ENCODE results near the gene CDADC1.

CDADC1 gene

DNA sequence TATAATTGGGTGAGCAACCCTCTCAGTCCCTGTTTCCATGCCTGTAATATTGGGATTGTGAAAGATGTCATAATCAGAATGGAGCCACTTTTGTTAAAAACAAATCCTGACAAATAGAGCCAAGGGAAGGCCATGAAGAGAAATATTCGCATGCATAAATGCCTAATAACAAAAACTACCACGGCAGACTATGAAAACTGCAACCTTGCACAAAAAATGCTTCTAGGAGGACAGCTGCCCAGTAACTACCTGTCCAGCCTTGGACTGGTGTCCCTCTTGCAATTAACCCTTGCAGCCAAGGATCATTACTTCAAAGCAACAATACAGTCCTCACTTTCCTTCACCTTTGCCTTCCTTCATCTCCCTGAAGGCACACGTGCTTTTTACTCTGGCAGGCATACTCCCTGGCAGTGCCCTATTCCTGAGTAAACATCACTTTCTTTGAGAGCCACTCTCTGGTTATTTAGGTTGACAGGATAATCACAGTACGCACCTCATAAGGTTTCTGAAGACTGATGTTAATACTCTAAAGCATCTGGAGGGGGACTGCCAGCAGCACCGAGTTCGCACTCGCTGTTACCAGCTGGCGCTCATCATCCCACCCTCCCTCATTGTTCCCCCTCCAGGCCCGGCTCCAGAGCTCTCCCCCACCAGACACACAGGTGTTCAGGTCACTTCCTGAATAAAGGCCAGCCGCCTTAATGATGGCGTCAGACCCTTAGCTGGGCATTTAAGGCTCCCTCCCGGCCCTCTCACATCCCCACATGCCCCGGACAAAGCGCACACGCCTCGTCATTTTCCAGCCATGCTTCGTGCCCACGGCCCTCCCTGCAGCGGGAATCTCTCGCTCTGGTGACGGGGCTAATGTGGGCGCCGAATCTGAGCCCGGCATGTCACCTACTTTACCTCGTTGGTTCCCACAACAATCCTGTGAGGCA lies 57.3 kb downstream of the CDADC1 start:
- TF ChIP-seq OSR1 (CRISPR knock-in tag; IDR thresholded peaks at IDR 0.05) (no peak), BACH2 (CRISPR knock-in tag; IDR thresholded peaks at IDR 0.05; ENCODE audit: borderline replicate concordance) (no peak)
- TF ChIP-seq, protein P1, sequence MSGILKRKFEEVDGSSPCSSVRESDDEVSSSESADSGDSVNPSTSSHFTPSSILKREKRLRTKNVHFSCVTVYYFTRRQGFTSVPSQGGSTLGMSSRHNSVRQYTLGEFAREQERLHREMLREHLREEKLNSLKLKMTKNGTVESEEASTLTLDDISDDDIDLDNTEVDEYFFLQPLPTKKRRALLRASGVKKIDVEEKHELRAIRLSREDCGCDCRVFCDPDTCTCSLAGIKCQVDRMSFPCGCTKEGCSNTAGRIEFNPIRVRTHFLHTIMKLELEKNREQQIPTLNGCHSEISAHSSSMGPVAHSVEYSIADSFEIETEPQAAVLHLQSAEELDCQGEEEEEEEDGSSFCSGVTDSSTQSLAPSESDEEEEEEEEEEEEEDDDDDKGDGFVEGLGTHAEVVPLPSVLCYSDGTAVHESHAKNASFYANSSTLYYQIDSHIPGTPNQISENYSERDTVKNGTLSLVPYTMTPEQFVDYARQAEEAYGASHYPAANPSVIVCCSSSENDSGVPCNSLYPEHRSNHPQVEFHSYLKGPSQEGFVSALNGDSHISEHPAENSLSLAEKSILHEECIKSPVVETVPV (CRISPR knock-in tag; IDR thresholded peaks at IDR 0.05) = no peak
- ATAC-seq = no peak

DNA sequence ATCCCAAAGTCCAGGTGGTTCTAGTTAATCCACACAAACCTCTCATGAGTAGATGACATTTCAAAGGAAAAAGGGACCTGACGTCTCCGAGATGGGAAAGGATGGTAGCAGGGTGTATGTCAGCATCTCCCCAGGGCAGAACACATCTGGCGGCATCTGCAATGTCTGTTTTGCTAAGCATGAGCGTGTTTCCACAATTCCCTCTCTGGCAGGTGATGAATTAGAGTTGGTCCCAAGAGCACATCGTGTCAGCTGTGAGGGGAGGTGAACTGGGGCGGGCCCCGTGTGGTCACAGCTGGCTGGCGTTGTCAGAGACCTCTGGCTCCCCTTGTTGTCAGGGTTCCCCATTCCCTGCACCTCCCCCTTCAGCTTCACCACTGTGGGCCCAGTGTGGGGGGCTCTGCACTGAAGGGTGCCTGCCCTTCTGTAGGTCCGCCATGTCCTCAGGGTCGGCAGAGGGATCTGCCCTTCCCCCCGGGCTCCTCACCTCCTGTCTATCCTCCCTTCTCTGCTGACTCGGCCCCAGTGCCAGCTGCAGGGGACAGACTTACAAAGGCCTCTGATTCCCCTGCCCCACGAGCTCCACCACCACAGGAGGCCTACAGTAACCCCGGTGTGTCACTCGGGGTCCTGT lies 58.2 kb downstream of the CDADC1 start:
- TF ChIP-seq TOX (CRISPR knock-in tag; IDR thresholded peaks at IDR 0.05; ENCODE audit: borderline replicate concordance) = no peak
- TF ChIP-seq TCF4 (CRISPR knock-in tag; IDR thresholded peaks at IDR 0.05; ENCODE audit: borderline replicate concordance) = no peak
- TF ChIP-seq, protein P2, sequence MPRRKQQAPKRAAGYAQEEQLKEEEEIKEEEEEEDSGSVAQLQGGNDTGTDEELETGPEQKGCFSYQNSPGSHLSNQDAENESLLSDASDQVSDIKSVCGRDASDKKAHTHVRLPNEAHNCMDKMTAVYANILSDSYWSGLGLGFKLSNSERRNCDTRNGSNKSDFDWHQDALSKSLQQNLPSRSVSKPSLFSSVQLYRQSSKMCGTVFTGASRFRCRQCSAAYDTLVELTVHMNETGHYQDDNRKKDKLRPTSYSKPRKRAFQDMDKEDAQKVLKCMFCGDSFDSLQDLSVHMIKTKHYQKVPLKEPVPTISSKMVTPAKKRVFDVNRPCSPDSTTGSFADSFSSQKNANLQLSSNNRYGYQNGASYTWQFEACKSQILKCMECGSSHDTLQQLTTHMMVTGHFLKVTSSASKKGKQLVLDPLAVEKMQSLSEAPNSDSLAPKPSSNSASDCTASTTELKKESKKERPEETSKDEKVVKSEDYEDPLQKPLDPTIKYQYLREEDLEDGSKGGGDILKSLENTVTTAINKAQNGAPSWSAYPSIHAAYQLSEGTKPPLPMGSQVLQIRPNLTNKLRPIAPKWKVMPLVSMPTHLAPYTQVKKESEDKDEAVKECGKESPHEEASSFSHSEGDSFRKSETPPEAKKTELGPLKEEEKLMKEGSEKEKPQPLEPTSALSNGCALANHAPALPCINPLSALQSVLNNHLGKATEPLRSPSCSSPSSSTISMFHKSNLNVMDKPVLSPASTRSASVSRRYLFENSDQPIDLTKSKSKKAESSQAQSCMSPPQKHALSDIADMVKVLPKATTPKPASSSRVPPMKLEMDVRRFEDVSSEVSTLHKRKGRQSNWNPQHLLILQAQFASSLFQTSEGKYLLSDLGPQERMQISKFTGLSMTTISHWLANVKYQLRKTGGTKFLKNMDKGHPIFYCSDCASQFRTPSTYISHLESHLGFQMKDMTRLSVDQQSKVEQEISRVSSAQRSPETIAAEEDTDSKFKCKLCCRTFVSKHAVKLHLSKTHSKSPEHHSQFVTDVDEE (CRISPR knock-in tag; IDR thresholded peaks at IDR 0.05) = no peak
- no peak for ATAC-seq

DNA sequence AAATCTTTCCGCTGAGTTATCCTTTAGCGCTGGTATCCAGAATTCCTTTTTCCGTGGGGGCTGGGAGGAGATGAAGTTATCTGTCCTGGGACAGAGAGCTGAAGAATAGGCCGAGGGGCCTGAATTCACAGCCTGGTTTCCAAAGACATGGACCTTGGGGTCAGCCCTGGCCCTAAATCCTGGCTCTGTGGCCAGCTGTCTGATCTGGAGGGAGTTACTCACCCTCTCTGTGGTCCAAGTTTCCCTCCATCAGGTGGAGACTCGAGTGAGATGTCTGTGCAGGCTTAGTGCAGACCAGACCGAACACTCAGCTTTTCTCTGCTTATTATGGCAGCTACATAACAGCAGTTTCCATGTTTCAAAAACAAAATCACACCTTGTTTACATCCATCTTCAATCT lies 59.6 kb downstream of the CDADC1 start:
- TF ChIP-seq RARB (CRISPR knock-in tag; IDR thresholded peaks at IDR 0.05) = no peak
- TF ChIP-seq CSDC2 (CRISPR knock-in tag; IDR thresholded peaks at IDR 0.05) = no peak
- TF ChIP-seq TCF4 (CRISPR knock-in tag; IDR thresholded peaks at IDR 0.05; ENCODE audit: borderline replicate concordance) = no peak
- TF ChIP-seq, protein P3, sequence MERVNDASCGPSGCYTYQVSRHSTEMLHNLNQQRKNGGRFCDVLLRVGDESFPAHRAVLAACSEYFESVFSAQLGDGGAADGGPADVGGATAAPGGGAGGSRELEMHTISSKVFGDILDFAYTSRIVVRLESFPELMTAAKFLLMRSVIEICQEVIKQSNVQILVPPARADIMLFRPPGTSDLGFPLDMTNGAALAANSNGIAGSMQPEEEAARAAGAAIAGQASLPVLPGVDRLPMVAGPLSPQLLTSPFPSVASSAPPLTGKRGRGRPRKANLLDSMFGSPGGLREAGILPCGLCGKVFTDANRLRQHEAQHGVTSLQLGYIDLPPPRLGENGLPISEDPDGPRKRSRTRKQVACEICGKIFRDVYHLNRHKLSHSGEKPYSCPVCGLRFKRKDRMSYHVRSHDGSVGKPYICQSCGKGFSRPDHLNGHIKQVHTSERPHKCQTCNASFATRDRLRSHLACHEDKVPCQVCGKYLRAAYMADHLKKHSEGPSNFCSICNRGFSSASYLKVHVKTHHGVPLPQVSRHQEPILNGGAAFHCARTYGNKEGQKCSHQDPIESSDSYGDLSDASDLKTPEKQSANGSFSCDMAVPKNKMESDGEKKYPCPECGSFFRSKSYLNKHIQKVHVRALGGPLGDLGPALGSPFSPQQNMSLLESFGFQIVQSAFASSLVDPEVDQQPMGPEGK (CRISPR knock-in tag; IDR thresholded peaks at IDR 0.05; ENCODE audit: borderline replicate concordance) = no peak
- TF ChIP-seq ZC3H10 (CRISPR knock-in tag; IDR thresholded peaks at IDR 0.05) = no peak
- TF ChIP-seq TOX (CRISPR knock-in tag; IDR thresholded peaks at IDR 0.05; ENCODE audit: borderline replicate concordance) = no peak
- TF ChIP-seq ESRRG (CRISPR knock-in tag; IDR thresholded peaks at IDR 0.05) = no peak
- no peak for TF ChIP-seq ZFP30 (CRISPR knock-in tag; IDR thresholded peaks at IDR 0.05)
- no peak for TF ChIP-seq OSR1 (CRISPR knock-in tag; IDR thresholded peaks at IDR 0.05)
- TF ChIP-seq ZFP3 (CRISPR knock-in tag; IDR thresholded peaks at IDR 0.05) = no peak
- TF ChIP-seq PPARA (CRISPR knock-in tag; IDR thresholded peaks at IDR 0.05; ENCODE audit: borderline replicate concordance) = no peak
- no peak for TF ChIP-seq ISL1 (CRISPR knock-in tag; IDR thresholded peaks at IDR 0.05)
- TF ChIP-seq ZNF565 (CRISPR knock-in tag; conservative IDR thresholded peaks at IDR 0.05; ENCODE audit: low read depth) = no peak
- no peak for TF ChIP-seq SNAI2 (CRISPR knock-in tag; IDR thresholded peaks at IDR 0.05)
- TF ChIP-seq, protein P2 (CRISPR knock-in tag; IDR thresholded peaks at IDR 0.05) = no peak
- TF ChIP-seq, protein P1 (CRISPR knock-in tag; IDR thresholded peaks at IDR 0.05) = no peak
- TF ChIP-seq BACH2 (CRISPR knock-in tag; IDR thresholded peaks at IDR 0.05; ENCODE audit: borderline replicate concordance) = no peak
- TF ChIP-seq, protein P4, sequence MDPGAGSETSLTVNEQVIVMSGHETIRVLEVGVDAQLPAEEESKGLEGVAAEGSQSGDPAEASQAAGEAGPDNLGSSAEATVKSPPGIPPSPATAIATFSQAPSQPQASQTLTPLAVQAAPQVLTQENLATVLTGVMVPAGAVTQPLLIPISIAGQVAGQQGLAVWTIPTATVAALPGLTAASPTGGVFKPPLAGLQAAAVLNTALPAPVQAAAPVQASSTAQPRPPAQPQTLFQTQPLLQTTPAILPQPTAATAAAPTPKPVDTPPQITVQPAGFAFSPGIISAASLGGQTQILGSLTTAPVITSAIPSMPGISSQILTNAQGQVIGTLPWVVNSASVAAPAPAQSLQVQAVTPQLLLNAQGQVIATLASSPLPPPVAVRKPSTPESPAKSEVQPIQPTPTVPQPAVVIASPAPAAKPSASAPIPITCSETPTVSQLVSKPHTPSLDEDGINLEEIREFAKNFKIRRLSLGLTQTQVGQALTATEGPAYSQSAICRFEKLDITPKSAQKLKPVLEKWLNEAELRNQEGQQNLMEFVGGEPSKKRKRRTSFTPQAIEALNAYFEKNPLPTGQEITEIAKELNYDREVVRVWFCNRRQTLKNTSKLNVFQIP (CRISPR knock-in tag; IDR thresholded peaks at IDR 0.05; ENCODE audit: borderline replicate concordance, low read depth) = no peak
- no peak for TF ChIP-seq ARNTL (CRISPR knock-in tag; IDR thresholded peaks at IDR 0.05; ENCODE audit: borderline replicate concordance, low read depth)
- no peak for TF ChIP-seq ZNF70 (CRISPR knock-in tag; IDR thresholded peaks at IDR 0.05)
- no peak for ATAC-seq
